Activated naive CD4-positive, alpha-beta T cell treated with anti-CD3 and anti-CD28 coated beads, Interleukin-2, amount 50 U/mL, for 16 hours (primary cell): ENCODE measurements around the gene C4BPA.

Source experiments
- DNase-seq: peaks from one replicate; pipeline ENCODE4 v3.0.0-alpha.2; 2020

Gene C4BPA

DNA sequence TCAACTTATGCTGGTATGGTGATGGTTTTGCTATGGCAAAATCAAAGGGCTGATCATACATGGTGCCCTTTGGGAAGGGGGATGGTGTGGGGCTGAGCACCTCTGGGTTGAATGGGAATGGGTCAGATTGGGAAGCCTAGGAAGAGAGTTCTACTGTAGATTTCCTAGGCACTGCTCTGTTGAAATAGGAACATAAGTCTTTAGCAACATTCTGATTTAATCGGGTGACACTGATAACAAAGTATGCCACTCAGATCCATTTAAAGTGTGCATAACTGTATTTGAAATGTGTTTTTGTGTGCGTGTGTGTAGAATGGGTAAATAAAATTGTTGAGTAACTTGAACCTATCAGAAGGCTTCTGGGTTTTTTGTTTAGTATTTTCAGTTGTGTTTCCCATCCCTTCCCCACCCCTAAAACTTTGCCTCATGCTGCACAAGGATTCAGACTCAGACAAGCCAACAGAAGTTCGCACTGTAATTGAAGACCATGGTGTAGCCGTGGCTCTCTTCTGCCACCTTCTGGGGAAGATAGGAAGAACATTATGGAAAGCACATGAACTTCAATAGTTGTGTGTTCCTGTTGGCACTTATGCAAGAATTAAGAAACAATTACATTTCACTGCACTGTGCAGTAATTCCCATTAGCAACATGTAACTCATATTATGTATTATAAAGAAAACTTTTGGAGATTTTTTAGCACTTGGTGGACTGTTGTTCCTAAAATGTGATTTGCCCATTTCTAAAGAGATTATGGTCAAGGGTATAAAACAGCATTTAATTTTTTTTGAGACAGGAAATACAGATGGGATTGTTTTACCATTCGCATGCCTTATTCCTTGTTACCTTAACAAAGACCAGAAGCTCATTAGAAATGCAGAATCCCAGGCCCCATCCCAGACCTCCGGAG, 26.3 kb upstream of the C4BPA start:
- DNase-seq: peak; percentile 50

DNA sequence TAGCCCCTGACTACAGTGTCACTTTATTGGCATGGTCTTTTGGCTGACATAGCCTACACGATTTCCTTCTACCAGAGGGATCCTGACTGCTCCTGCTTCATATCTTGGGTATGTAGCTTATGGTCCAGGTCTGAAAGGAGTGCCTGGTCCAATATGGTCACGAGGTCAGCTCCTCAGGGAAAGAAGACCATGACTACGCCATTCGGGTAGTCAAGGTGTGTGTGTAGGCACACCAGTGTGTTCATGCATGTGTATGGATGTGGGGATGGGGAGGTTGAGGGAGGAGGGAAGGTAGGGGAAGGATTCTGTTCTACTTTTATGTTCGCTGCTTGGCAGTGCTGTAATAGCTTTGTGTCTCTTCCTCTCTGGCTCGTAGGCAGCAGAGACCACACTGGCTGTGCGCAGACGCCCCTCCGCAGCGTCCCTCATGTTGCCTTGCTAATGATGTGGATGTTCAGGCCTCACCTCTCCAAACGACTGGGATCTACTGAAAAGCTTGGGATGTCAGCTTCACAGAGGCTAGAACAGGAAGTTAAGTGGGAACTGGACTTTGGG, 25.4 kb upstream of the C4BPA start:
- no peak for DNase-seq

DNA sequence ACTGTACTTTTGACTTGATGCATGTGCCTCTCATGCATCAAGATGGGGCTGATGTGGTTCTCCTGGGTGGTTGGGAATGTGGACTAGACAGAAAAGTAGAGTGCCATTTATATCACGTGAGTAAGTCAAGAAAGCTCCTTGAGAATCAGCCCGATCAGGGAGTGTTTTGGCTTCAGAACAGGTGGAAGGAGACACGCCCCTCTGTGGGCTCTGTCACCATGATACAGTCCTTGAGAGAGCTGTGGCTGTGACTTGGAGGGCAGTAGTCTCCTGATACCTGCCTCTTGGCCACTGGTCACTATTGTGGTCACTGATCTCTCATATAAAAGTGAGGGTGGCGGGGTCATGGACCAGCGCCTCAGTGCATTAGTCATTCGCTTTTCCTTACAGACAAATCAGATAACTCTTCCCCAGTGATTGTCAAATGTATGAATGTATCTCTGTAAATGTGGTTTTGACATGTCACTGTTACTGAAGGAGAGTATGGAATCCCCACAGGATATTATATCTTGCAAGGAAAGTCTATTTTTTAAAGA, 24.3 kb upstream of the C4BPA start:
- DNase-seq: no peak

GRCh38 chr1:207081088-207081487, 22.9 kb upstream of the C4BPA start:
- DNase-seq: no peak

DNA sequence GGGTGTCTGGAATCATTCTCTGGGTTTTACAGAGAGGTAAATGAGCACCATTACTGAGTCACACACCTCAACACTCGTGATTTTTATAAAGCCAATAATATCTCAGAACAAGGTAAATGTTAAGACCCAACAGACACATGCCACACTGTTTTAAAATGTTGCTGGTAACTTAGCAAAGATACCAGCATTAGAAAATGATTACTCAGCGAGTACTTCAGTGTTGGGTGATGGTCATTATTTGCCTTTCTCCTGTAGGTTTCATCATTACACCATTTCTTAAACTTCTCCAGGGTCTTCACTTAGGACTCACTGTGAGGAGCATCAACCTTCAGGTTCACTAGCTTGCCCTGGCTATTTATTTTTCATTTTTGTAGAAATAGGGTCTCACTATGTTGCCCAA, 22.2 kb upstream of the C4BPA start:
- no peak for DNase-seq

- no peak for DNase-seq
Measured at GRCh38 chr1:207084232-207084631, 19.8 kb upstream of the C4BPA start.

GRCh38 chr1:207084701-207085180, 19.3 kb upstream of the C4BPA start:
- DNase-seq: peak; percentile 45

DNA sequence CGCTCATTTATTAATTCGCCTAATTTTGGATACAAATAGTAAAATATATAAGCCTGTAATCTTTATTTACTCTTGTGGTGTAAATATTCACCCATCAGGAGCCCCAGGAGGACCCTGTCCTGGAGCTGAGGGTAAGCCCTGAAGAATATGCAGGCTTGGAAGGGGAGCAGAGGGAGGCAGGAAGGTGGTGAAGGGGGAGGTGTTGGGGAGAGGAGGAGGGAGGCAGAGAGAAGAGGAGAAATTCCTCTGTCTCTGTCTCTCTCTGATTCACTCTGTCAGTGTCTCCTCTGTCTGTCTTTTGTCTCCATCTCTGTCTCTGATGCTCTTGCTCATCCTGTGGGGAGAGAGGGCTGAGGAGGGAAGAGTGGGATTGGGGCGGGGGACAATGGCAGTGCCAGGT, 18.1 kb upstream of the C4BPA start:
- DNase-seq: no peak

- DNase-seq: no peak
Measured at GRCh38 chr1:207088161-207088560, 15.9 kb upstream of the C4BPA start.

DNA sequence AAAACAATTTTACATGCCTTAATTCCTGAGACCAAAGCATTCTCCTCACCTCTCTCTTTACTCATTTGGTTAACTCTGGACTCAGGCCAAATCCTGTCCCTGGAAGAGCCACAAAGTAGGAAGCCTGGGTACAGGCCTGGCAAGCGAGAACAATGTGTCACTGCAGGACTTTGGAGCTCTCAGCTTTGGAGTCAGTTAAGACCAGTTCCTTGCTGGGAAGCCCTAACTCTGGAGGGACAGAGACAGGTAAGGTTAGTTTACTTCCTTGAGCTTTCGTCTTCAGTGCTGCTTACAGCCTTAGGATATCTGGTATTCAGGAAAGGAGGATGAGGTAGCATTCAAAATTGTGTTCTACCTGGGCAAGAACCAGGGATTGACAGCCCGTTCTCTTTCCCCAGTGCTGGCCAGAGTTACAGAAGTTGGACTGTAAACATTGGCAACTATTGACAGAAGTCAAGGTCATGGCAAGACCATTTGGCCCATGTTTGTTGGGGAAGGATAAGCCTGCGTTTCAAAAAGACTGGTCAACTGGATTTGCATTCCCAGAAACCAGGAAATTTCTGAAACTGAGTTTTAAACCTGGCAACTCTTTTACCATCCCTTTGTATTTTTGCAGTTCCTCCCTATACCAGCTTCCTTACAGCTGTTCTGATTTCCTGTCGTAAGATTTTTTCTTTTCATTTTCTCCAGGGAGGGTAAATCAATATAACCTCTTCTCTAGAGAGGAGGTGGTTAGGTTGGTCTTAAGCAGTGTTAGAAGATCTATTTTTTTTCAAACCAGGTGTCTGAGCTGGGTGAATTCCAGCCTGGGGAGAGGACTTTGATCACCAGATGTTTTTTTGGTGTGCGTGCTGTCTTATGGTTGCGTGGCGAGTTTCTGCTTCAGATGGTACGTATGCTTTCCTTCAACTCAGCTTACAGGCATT, 15.1 kb upstream of the C4BPA start, which contains the start of gene C4BPB:
Gene C4BPB, plus strand, starts transcription at position 160 of the 926 bp plus-strand sequence. Its CDS starts 672 bp downstream, at position 832.
- DNase-seq: peak; percentile 30

- DNase-seq: no peak
Measured at GRCh38 chr1:207089627-207090355, 14.2 kb upstream of the C4BPA start.

DNA sequence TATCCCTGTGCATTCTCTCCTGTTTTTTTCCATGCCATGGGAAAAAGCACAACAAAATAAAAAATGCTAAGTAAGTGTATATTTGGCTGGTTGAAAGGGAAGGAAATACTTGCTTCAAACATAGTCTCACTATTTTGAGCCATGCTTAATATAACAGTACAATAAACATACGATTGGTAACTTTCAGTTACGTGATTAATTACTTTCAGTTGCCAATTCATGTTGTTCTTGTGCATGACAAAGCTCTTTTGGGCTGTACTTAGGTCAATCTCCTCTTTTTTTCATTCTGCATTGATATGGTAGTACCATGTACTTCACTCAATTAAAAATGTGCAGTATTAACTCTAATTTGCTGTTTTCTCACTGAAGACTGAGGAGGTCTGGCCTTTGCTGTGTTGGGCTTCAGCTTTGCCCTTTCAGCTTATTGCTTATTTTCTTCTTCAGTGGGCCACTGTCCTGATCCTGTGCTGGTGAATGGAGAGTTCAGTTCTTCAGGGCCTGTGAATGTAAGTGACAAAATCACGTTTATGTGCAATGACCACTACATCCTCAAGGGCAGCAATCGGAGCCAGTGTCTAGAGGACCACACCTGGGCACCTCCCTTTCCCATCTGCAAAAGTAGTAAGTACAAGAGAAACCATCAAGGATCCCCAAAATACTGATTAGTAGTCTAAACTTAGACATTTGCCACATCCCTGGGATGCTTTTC, 12.7 kb upstream of the C4BPA start:
- no peak for DNase-seq

- no peak for DNase-seq
Measured at GRCh38 chr1:207093944-207094343, 10.1 kb upstream of the C4BPA start.

GRCh38 chr1:207097871-207098324, 6.1 kb upstream of the C4BPA start:
- DNase-seq: peak; percentile 31

- DNase-seq: no peak
Measured at GRCh38 chr1:207101720-207102119, 2.3 kb upstream of the C4BPA start.

- no peak for DNase-seq
Measured at GRCh38 chr1:207102146-207102545, 1.9 kb upstream of the C4BPA start.

- no peak for DNase-seq
Measured at GRCh38 chr1:207102659-207103058, 1.4 kb upstream of the C4BPA start.

GRCh38 chr1:207109004-207109403, 5.0 kb downstream of the C4BPA start:
- DNase-seq: no peak

GRCh38 chr1:207112616-207113296, 8.7 kb downstream of the C4BPA start:
- no peak for DNase-seq

DNA sequence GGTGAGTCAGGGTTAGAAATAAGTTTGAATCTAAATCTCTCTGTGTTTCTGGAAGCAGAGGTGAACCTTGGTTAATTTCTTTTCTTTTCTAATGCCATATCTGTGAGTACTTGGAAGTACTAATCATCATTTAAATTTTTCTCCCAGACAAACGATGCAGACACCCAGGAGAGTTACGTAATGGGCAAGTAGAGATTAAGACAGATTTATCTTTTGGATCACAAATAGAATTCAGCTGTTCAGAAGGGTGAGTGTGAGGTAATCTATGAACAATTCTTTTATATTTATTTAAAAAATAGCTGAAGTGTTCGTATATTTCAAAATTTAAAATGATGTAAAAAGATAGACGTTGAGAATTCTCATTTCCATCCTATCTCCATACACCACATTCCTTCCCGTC, 11.2 kb downstream of the C4BPA start:
- no peak for DNase-seq

- DNase-seq: no peak
Measured at GRCh38 chr1:207124389-207124788, 20.4 kb downstream of the C4BPA start.
